DMS53 treated with DMSO at 0.1 percent for 48 hours (cell line): Measurements from ENCODE around the gene SSC4D.
A peak's percentile ranks its signal among the peaks of the same experiment; 100 is the strongest.
"Not testable (repeated sequence)": the region's sequence is repeated elsewhere in the genome, so short reads cannot be mapped to it uniquely, and the experiment has no call there.

ENCODE experiments used
- DNase-seq: peaks from one replicate; lab custom pipeline; 2025; ENCODE audit not compliant: unreplicated experiment; lab: John Stamatoyannopoulos, UW

SSC4D gene

GRCh38 chr7:76387789-76388188, 21.7 kb downstream of the SSC4D start:
- not testable (repeated sequence) for DNase-seq

GRCh38 chr7:76386691-76387260, 22.7 kb downstream of the SSC4D start:
- no peak for DNase-seq

- DNase-seq = no peak
Measured at GRCh38 chr7:76383089-76383944, 26.2 kb downstream of the SSC4D start.

- DNase-seq = no peak
Measured at GRCh38 chr7:76381814-76382213, 27.7 kb downstream of the SSC4D start.

- DNase-seq = no peak
Measured at GRCh38 chr7:76380623-76380966, 28.9 kb downstream of the SSC4D start.

GRCh38 chr7:76377186-76377918, 32.1 kb downstream of the SSC4D start:
- no peak for DNase-seq

GRCh38 chr7:76375251-76375650, 34.2 kb downstream of the SSC4D start:
- no peak for DNase-seq

- peak; percentile 21 for DNase-seq
Measured at GRCh38 chr7:76372984-76373833, 36.3 kb downstream of the SSC4D start.

GRCh38 chr7:76371396-76371795, 38.1 kb downstream of the SSC4D start:
- no peak for DNase-seq

- DNase-seq = no peak
Measured at GRCh38 chr7:76369018-76369417, 40.5 kb downstream of the SSC4D start.

GRCh38 chr7:76368190-76368589, 41.3 kb downstream of the SSC4D start:
- no peak for DNase-seq

- peak; percentile 76 for DNase-seq
Measured at GRCh38 chr7:76364198-76364584, 45.3 kb downstream of the SSC4D start.

- DNase-seq = not testable (repeated sequence)
Measured at GRCh38 chr7:76363754-76364153, 45.7 kb downstream of the SSC4D start.

- no peak for DNase-seq
Measured at GRCh38 chr7:76359978-76360638, 49.4 kb downstream of the SSC4D start.

GRCh38 chr7:76359111-76359977, 50.2 kb downstream of the SSC4D start:
- peak; percentile 98 for DNase-seq

GRCh38 chr7:76358481-76359110, 50.9 kb downstream of the SSC4D start, which contains the start of gene YWHAG:
Gene YWHAG, minus strand, starts transcription at chr7:76358991. Its CDS starts 183 bp downstream, at chr7:76358808.
- DNase-seq = peak; percentile 85

- DNase-seq = peak; percentile 50
Measured at GRCh38 chr7:76358011-76358480, 51.5 kb downstream of the SSC4D start.

GRCh38 chr7:76357475-76358010, 52.0 kb downstream of the SSC4D start:
- no peak for DNase-seq

- DNase-seq = no peak
Measured at GRCh38 chr7:76356823-76357222, 52.7 kb downstream of the SSC4D start.
